HG03175 (cell line): ENCODE results near the gene HIPK1.

ENCODE experiments used
- ATAC-seq: cut with Tn5 transposase; IDR thresholded peaks from one replicate; pipeline ENCODE4 v1.9.1; 2021; ENCODE audit warnings: mild to moderate bottlenecking, moderate library complexity; ENCODE audit not compliant: unreplicated experiment

The HIPK1 gene

GRCh38 chr1:113928941-113929749, at the start of gene HIPK1:
TSS of gene HIPK1 (plus strand) at chr1:113929324.
- ATAC-seq, result peak; percentile 62

GRCh38 chr1:113879739-113880038, 49.4 kb upstream of the HIPK1 start:
- ATAC-seq, result no peak

- no peak for ATAC-seq
Measured at GRCh38 chr1:113881661-113882060, 47.5 kb upstream of the HIPK1 start.

- no peak for ATAC-seq
Measured at GRCh38 chr1:113886417-113887401, 42.4 kb upstream of the HIPK1 start.

- peak; percentile 59 for ATAC-seq
Measured at GRCh38 chr1:113887402-113888175, 41.5 kb upstream of the HIPK1 start, which contains the start of gene BCL2L15. TSS of gene BCL2L15 (minus strand) at chr1:113887581. CDS start at chr1:113887375, 206 bp downstream.

- ATAC-seq, result no peak
Measured at GRCh38 chr1:113890816-113891215, 38.3 kb upstream of the HIPK1 start.

GRCh38 chr1:113891631-113892220, 37.4 kb upstream of the HIPK1 start:
- ATAC-seq, result no peak

GRCh38 chr1:113893267-113893666, 35.9 kb upstream of the HIPK1 start:
- no peak for ATAC-seq

GRCh38 chr1:113895098-113895497, 34.0 kb upstream of the HIPK1 start:
- ATAC-seq, result no peak

- ATAC-seq, result no peak
Measured at GRCh38 chr1:113895961-113896360, 33.2 kb upstream of the HIPK1 start.

- ATAC-seq, result no peak
Measured at GRCh38 chr1:113898241-113898814, 30.8 kb upstream of the HIPK1 start.

GRCh38 chr1:113899111-113899510, 30.0 kb upstream of the HIPK1 start:
- no peak for ATAC-seq

GRCh38 chr1:113901191-113901590, 27.9 kb upstream of the HIPK1 start:
- ATAC-seq, result no peak

- ATAC-seq, result no peak
Measured at GRCh38 chr1:113903501-113904292, 25.4 kb upstream of the HIPK1 start.

- ATAC-seq, result peak; percentile 28
Measured at GRCh38 chr1:113904293-113904673, 24.8 kb upstream of the HIPK1 start.

- ATAC-seq, result peak; percentile 90
Measured at GRCh38 chr1:113904674-113905434, 24.3 kb upstream of the HIPK1 start, which contains the start of the genes AP4B1 and DCLRE1B. TSS of gene AP4B1 (minus strand) at chr1:113904799. CDS start at chr1:113904717, 82 bp downstream. TSS of gene DCLRE1B (plus strand) at chr1:113905326. CDS start at chr1:113905587, 261 bp downstream.

GRCh38 chr1:113905435-113905861, 23.7 kb upstream of the HIPK1 start:
- ATAC-seq, result no peak

GRCh38 chr1:113912594-113913311, 16.4 kb upstream of the HIPK1 start:
- ATAC-seq, result no peak
